HEK293 (cell line): ENCODE results near the gene SBNO2.

Experiments
- CTCF ChIP-seq: fragments of 450-650 bp; formaldehyde crosslinking; IDR thresholded peaks from 2 replicates; pipeline ENCODE4 v1.5.1; 2016; ENCODE audit warnings: missing biosample characterization, missing genetic modification characterization
- ELK4 ChIP-seq: IDR thresholded peaks from 2 replicates; pipeline ENCODE4 v1.6.1; 2011; ENCODE audit warnings: mild to moderate bottlenecking, low read depth, low read length, borderline replicate concordance
- ZBTB7A ChIP-seq: fragments of 450-650 bp; formaldehyde crosslinking; IDR thresholded peaks from 2 replicates; pipeline ENCODE4 v1.5.1; 2016; ENCODE audit warnings: low read depth, missing biosample characterization, missing genetic modification characterization
- ZNF184 ChIP-seq: fragments of 450-650 bp; IDR thresholded peaks from 2 replicates; pipeline ENCODE4 v1.5.1; 2018; ENCODE audit warnings: missing biosample characterization, mild to moderate bottlenecking, missing genetic modification characterization
- ZNF274 ChIP-seq, 2 experiments: fragments of 200-500 bp in 1 of 2; fragments of 450-650 bp in 1 of 2; sonication (Bioruptor generic) in 1 of 2; formaldehyde crosslinking in 1 of 2; IDR thresholded peaks; 2 replicates each; pipeline versions ENCODE4 v1.5.1 to v1.6.1; 2014 to 2016; ENCODE audit warnings: borderline replicate concordance in 1 of 2, inconsistent platforms in 1 of 2, low read length in 1 of 2, missing biosample characterization in 1 of 2, missing genetic modification characterization in 1 of 2

GRCh38 chr19:1093330-1093729 lies 80.7 kb downstream of the SBNO2 start:
- TF ChIP-seq CTCF (tag by site-specific recombination) (no peak), ZNF274 (IDR thresholded peaks at IDR 0.05; ENCODE audit: low read length) (no peak), ZNF274 (tag by site-specific recombination; IDR thresholded peaks at IDR 0.05; ENCODE audit: borderline replicate concordance) (no peak), ZNF184 (tag by site-specific recombination) (no peak), ZBTB7A (tag by site-specific recombination) (no peak), ELK4 (no peak)
